Vein endothelial cell (primary cell): ENCODE data around the gene CLEC1A. TPM values are rescaled to one million over a fixed set of nuclear protein-coding genes. Genes with fewer than 3 reads are reported as not detected.

Experiments used
- total RNA-seq: library from RNA; depleted of rRNA; stranded (reverse); fragments of >200 nt; gene quantifications from 2 replicates; pipeline ENCODE4 v1.2.3, GENCODE V29; 2012

Gene CLEC1A
- total RNA-seq = 13.4 and 38.3 TPM in 2 replicates

GRCh38 chr12:10098791-10099190 lies at the start of gene CLEC1A:
Gene CLEC1A, minus strand, starts transcription at chr12:10098985. Its CDS starts 63 bp downstream, at chr12:10098922.

DNA sequence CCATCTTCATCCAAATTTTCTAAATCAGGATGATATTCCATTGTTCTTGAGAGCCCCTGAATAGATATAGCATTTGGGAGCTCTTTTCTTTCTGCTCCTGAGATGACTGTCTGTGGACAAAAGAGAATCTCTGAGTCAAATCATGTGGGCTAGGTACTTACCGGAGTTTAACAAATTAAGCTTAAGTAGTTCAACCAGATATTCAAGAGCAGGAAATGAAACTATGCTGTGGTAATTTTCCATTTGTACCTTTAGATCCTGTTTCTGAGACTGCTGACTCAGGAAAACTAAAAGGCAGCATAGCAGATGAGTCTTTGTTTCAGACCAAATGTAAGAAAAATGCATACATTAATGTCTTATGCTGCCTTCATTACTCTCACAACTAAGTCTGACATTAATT lies 31.3 kb upstream of the CLEC1A start, which contains the start of gene CLEC7A:
Gene CLEC7A (minus strand): TSS at position 158 of the 400 bp plus-strand sequence. CDS start 117 bp downstream, at position 41.

DNA sequence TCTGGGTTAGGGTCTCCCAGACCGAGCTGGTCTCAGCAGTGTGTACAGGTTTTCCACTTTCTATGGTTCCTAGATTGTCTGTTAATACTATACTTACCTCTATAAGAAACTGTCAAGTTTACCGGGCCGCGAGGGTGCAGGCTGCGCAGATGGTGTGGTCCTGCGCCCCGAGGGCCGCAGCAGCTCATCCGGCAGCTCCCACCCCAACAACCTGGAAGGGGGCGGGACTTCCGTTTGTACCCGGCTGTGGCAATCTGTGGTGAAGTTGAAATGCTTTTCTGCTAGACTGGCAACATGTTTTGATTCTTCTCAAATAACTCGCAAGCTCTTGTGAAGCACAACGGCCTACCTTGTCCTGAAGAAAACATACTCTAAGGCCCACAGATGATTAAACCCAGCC lies 68.3 kb downstream of the CLEC1A start, which contains the start of gene CLEC9A:
Gene CLEC9A (plus strand): TSS at position 237 of the 400 bp plus-strand sequence. CDS start 22,006 bp downstream, outside the sequence.

Other genes starting within 250 kb of the CLEC1A start
- 10.5 and 20.3 TPM in 2 replicates for gene CLEC2B, start 229.6 kb downstream of the CLEC1A start, total RNA-seq
- gene KLRF2, start 217.5 kb downstream of the CLEC1A start, total RNA-seq = not detected in 2 replicates
- gene CLEC2A, start 166.6 kb downstream of the CLEC1A start, total RNA-seq = not detected in 2 replicates
- not detected in 2 replicates for gene CLEC12A, start 127.6 kb downstream of the CLEC1A start, total RNA-seq
- gene CLEC1B, start 99.9 kb downstream of the CLEC1A start, total RNA-seq = not detected in 2 replicates
- under 0.01 and 0.19 TPM in 2 replicates for gene CLEC12B, start 88.4 kb downstream of the CLEC1A start, total RNA-seq
- gene CLEC9A, start 68.3 kb downstream of the CLEC1A start, total RNA-seq = not detected in 2 replicates
- not detected in 2 replicates for gene CLEC7A, start 31.2 kb upstream of the CLEC1A start, total RNA-seq
- not detected in 2 replicates for gene OLR1, start 73.1 kb upstream of the CLEC1A start, total RNA-seq
- gene TMEM52B, start 80.0 kb upstream of the CLEC1A start, total RNA-seq = under 0.01 TPM in 1 of 2 replicates, not detected in the other
- gene GABARAPL1, start 113.9 kb upstream of the CLEC1A start, total RNA-seq = 45.7 and 105 TPM in 2 replicates
- under 0.01 TPM in 2 replicates for gene KLRD1, start 208.9 kb upstream of the CLEC1A start, total RNA-seq